H1 (cell line): ENCODE data around the gene FAM114A2.

Experiments used
- ASH2L ChIP-seq: fragments of 200-600, 300-600 bp; sonication (generic); IDR thresholded peaks from one replicate; pipeline ENCODE4 v1.7.1; 2017; ENCODE audit warnings: low read length
- BCL11A ChIP-seq, 2 experiments: IDR thresholded peaks; one replicate each; pipeline ENCODE4 v1.6.1; 2011; ENCODE audit warnings: low read depth in 2 of 2, low read length in 2 of 2, mild to moderate bottlenecking in 2 of 2
- CBX8 ChIP-seq: fragments of 300-800, 300-1000 bp; sonication (generic); IDR thresholded peaks from 2 replicates; pipeline ENCODE4 v1.7.1; 2016; ENCODE audit warnings: low read depth, low read length, borderline replicate concordance
- CEBPB ChIP-seq: IDR thresholded peaks from 2 replicates; pipeline ENCODE4 v1.6.1; 2012; ENCODE audit warnings: low read depth, low read length
- CREB1 ChIP-seq: IDR thresholded peaks from 2 replicates; pipeline ENCODE4 v1.6.1; 2012; ENCODE audit warnings: inconsistent platforms
- POU5F1 ChIP-seq: IDR thresholded peaks from 2 replicates; pipeline ENCODE4 v1.6.1; 2011; ENCODE audit warnings: low read depth, mild to moderate bottlenecking, low read length, moderate library complexity
- RAD21 ChIP-seq, 2 experiments: IDR thresholded peaks in 1 of 2; conservative IDR thresholded peaks in 1 of 2; 2 replicates each; pipeline ENCODE4 v1.6.1; 2011; ENCODE audit warnings: low read depth in 2 of 2, low read length in 2 of 2, improper control_type of control experiment in 1 of 2, inconsistent platforms in 1 of 2, mild to moderate bottlenecking in 1 of 2, moderate library complexity in 1 of 2
- RBBP5 ChIP-seq: IDR thresholded peaks from 2 replicates; pipeline ENCODE4 v1.7.1; 2012; ENCODE audit warnings: low read depth, mild to moderate bottlenecking, inconsistent platforms, low read length, moderate library complexity, borderline replicate concordance
- SIN3A ChIP-seq, 2 experiments: IDR thresholded peaks in 1 of 2; conservative IDR thresholded peaks in 1 of 2; 2 replicates each; pipeline ENCODE4 v1.6.1; 2011 to 2012; ENCODE audit warnings: low read length in 2 of 2, improper control_type of control experiment in 1 of 2, low read depth in 1 of 2, mild to moderate bottlenecking in 1 of 2
- SP1 ChIP-seq: IDR thresholded peaks from 2 replicates; pipeline ENCODE4 v1.6.1; 2011; ENCODE audit warnings: low read depth, low read length
- TEAD4 ChIP-seq: IDR thresholded peaks from 2 replicates; pipeline ENCODE4 v1.6.1; 2012; ENCODE audit warnings: low read depth, low read length, inconsistent platforms, mixed read lengths
- TF ChIP-seq, protein P1 (sequence below), 3 experiments: IDR thresholded peaks; 1 replicate in 2 of 3; 2 replicates in 1 of 3; pipeline versions ENCODE4 v1.5.1 to v1.6.1; 2011; ENCODE audit warnings: low read length in 3 of 3, mild to moderate bottlenecking in 3 of 3, inconsistent platforms in 2 of 3, low read depth in 1 of 3, moderate library complexity in 1 of 3; ENCODE audit not compliant: insufficient read depth in 1 of 3; ENCODE audit errors: control extremely low read depth in 1 of 3
- TF ChIP-seq, protein P2 (sequence below): IDR thresholded peaks from 2 replicates; pipeline ENCODE4 v1.6.1; 2012; ENCODE audit warnings: inconsistent platforms
- TF ChIP-seq, protein P3 (sequence below): IDR thresholded peaks from 2 replicates; pipeline ENCODE4 v1.6.1; 2011; ENCODE audit warnings: low read length, improper control_type of control experiment

DNA sequence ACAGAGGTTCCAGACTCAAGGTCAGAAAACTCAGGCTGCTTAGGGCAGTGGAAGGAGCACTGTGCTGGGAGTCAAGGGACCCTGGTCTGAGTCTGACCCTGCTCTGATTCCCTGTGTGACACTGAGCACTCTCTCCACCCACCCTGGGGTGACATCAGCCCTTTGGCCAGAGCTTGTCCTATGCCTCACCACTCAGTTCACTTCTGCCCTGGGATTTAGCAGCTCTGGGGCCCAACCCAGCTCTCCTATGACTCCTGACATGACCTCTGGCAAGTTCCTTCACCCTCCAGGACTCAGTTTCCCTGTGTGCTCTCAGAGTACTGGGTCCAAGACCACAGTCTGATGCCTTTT, 63.9 kb downstream of the FAM114A2 start:
- TF ChIP-seq, protein P1, sequence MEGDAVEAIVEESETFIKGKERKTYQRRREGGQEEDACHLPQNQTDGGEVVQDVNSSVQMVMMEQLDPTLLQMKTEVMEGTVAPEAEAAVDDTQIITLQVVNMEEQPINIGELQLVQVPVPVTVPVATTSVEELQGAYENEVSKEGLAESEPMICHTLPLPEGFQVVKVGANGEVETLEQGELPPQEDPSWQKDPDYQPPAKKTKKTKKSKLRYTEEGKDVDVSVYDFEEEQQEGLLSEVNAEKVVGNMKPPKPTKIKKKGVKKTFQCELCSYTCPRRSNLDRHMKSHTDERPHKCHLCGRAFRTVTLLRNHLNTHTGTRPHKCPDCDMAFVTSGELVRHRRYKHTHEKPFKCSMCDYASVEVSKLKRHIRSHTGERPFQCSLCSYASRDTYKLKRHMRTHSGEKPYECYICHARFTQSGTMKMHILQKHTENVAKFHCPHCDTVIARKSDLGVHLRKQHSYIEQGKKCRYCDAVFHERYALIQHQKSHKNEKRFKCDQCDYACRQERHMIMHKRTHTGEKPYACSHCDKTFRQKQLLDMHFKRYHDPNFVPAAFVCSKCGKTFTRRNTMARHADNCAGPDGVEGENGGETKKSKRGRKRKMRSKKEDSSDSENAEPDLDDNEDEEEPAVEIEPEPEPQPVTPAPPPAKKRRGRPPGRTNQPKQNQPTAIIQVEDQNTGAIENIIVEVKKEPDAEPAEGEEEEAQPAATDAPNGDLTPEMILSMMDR (IDR thresholded peaks at IDR 0.05; ENCODE audit: control extremely low read depth in 1 of 3, insufficient read depth in 1 of 3, low read depth in 1 of 3, low read length in 3 of 3): no peak
- TF ChIP-seq RBBP5: no peak
- TF ChIP-seq BCL11A (IDR thresholded peaks at IDR 0.05; ENCODE audit: low read depth in 2 of 2, low read length in 2 of 2): no peak
- TF ChIP-seq POU5F1: no peak
- no peak for TF ChIP-seq TEAD4
- TF ChIP-seq SIN3A (conservative IDR thresholded peaks at IDR 0.05 in 1 of 2, IDR thresholded peaks at IDR 0.05 in 1 of 2; ENCODE audit: low read depth in 1 of 2, low read length in 2 of 2): no peak
- TF ChIP-seq CBX8: no peak
- TF ChIP-seq ASH2L: no peak
- TF ChIP-seq RAD21 (IDR thresholded peaks at IDR 0.05 in 1 of 2, conservative IDR thresholded peaks at IDR 0.05 in 1 of 2; ENCODE audit: low read depth in 2 of 2, low read length in 2 of 2): no peak
- TF ChIP-seq, protein P2, sequence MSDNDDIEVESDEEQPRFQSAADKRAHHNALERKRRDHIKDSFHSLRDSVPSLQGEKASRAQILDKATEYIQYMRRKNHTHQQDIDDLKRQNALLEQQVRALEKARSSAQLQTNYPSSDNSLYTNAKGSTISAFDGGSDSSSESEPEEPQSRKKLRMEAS: no peak
- TF ChIP-seq, protein P3, sequence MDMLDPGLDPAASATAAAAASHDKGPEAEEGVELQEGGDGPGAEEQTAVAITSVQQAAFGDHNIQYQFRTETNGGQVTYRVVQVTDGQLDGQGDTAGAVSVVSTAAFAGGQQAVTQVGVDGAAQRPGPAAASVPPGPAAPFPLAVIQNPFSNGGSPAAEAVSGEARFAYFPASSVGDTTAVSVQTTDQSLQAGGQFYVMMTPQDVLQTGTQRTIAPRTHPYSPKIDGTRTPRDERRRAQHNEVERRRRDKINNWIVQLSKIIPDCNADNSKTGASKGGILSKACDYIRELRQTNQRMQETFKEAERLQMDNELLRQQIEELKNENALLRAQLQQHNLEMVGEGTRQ: no peak
- TF ChIP-seq CREB1: no peak
- TF ChIP-seq CEBPB: no peak
- no peak for TF ChIP-seq SP1
